HG03469 (cell line): ENCODE results near the gene TMEM127.
"Not testable (repeated sequence)": the region's sequence is repeated elsewhere in the genome, so short reads cannot be mapped to it uniquely, and the experiment has no call there.

Experiments used
- ATAC-seq: cut with Tn5 transposase; IDR thresholded peaks from one replicate; pipeline ENCODE4 v1.9.1; 2021; ENCODE audit warnings: mild to moderate bottlenecking, moderate library complexity, moderate number of reproducible peaks; ENCODE audit not compliant: unreplicated experiment

The TMEM127 gene

GRCh38 chr2:96243843-96244242 lies 22.0 kb downstream of the TMEM127 start:
- no peak for ATAC-seq

- ATAC-seq: peak; percentile 71
Measured at GRCh38 chr2:96241900-96242611, 23.7 kb downstream of the TMEM127 start.

GRCh38 chr2:96241227-96241626 lies 24.6 kb downstream of the TMEM127 start:
- ATAC-seq: no peak

GRCh38 chr2:96240341-96241038 lies 25.3 kb downstream of the TMEM127 start:
- no peak for ATAC-seq

- no peak for ATAC-seq
Measured at GRCh38 chr2:96239745-96240264, 26.0 kb downstream of the TMEM127 start.

- no peak for ATAC-seq
Measured at GRCh38 chr2:96239091-96239490, 26.7 kb downstream of the TMEM127 start.

GRCh38 chr2:96238266-96238665 lies 27.5 kb downstream of the TMEM127 start:
- ATAC-seq: no peak

GRCh38 chr2:96236882-96237281 lies 28.9 kb downstream of the TMEM127 start:
- ATAC-seq: no peak

GRCh38 chr2:96233880-96234316 lies 31.9 kb downstream of the TMEM127 start:
- ATAC-seq: peak; percentile 80

GRCh38 chr2:96233436-96233835 lies 32.4 kb downstream of the TMEM127 start:
- no peak for ATAC-seq

GRCh38 chr2:96231316-96231715 lies 34.5 kb downstream of the TMEM127 start:
- no peak for ATAC-seq

- no peak for ATAC-seq
Measured at GRCh38 chr2:96225016-96225533, 40.7 kb downstream of the TMEM127 start.

- not testable (repeated sequence) for ATAC-seq
Measured at GRCh38 chr2:96221106-96221505, 44.7 kb downstream of the TMEM127 start.

- ATAC-seq: not testable (repeated sequence)
Measured at GRCh38 chr2:96219959-96220358, 45.8 kb downstream of the TMEM127 start.

- ATAC-seq: no peak
Measured at GRCh38 chr2:96218508-96219131, 47.2 kb downstream of the TMEM127 start.

- no peak for ATAC-seq
Measured at GRCh38 chr2:96214554-96214953, 51.2 kb downstream of the TMEM127 start.

- ATAC-seq: no peak
Measured at GRCh38 chr2:96213379-96213778, 52.4 kb downstream of the TMEM127 start.

GRCh38 chr2:96212339-96212738 lies 53.5 kb downstream of the TMEM127 start:
- no peak for ATAC-seq

- no peak for ATAC-seq
Measured at GRCh38 chr2:96209729-96210085, 56.1 kb downstream of the TMEM127 start.

- no peak for ATAC-seq
Measured at GRCh38 chr2:96209011-96209728, 56.6 kb downstream of the TMEM127 start.
